ENCODE measurements around the gene KPNA4. TPM values are rescaled to one million over a fixed set of nuclear protein-coding genes. Genes with fewer than 3 reads are reported as not detected.

KPNA4 gene
- polyA plus RNA-seq, 1 experiment: 28.4 TPM

DNA sequence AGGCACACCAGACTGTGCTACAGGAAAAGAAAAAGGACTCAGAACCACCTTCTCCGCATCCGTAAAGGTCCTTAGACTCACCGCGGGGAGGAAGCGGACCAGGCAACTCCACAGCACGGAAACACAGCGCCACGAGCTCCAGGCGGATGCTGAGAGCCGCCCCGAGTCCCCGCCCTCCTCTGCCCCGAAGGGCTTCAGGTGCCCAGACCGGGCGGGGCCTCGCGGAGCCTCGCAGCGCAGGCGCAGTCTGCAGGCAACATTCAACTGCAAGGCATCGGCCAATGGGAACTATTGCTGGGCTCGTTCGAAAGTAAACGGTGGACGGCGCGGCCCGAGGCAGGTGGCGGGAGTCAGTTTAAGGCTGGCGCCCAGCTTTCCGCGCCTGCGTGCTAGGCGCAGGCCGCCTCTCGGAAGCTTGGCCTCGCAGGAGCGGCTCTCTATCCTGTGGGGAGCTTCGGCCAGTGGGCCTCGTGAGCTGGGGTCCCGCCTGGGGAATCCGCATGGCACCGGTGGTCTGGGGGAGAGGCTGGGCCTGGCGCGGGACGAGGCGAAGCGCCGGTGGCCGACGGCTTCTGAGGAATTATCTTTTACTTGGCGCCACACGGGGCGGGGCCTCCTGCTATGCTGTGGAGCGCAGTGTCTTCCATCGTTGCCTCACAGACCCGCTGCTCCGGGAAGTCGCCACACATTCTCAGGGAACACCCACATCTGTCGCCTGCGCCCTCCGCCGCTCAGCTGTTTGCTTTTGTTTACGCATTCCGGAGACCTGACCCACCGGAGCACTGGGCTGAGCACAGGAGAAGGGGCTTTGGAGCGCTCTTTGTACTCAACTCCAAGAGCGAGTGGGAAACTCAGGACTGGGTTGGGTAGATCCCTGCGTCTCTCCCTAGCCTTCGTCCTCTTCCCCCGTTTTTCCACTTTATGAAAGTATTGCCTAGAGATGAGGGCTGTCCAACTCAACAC lies 115.5 kb downstream of the KPNA4 start, which contains the start of gene TRIM59:
Gene TRIM59 (minus strand): TSS at position 151 of the 963 bp plus-strand sequence. CDS start 10,603 bp downstream, outside the sequence.
- Histone ChIP-seq H3K27ac (ENCODE audit: low read depth, low read length) (peak within 1 kb of the TSS; percentile 93), H3K27me3 (ENCODE audit: control insufficient read depth, insufficient read depth, low read length) (no peaks in the 10 kb centered on the region), H3K4me3 (ENCODE audit: low read depth, low read length) (peak within 1 kb of the TSS; percentile 87), H3K9me3 (ENCODE audit: control insufficient read depth, insufficient read depth, low read length) (peaks cover 8% of the 10 kb centered on the region)
- DNase-seq (ENCODE audit: low read depth, low spot score): peak; percentile 96
- TF ChIP-seq, protein P1, sequence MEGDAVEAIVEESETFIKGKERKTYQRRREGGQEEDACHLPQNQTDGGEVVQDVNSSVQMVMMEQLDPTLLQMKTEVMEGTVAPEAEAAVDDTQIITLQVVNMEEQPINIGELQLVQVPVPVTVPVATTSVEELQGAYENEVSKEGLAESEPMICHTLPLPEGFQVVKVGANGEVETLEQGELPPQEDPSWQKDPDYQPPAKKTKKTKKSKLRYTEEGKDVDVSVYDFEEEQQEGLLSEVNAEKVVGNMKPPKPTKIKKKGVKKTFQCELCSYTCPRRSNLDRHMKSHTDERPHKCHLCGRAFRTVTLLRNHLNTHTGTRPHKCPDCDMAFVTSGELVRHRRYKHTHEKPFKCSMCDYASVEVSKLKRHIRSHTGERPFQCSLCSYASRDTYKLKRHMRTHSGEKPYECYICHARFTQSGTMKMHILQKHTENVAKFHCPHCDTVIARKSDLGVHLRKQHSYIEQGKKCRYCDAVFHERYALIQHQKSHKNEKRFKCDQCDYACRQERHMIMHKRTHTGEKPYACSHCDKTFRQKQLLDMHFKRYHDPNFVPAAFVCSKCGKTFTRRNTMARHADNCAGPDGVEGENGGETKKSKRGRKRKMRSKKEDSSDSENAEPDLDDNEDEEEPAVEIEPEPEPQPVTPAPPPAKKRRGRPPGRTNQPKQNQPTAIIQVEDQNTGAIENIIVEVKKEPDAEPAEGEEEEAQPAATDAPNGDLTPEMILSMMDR (IDR thresholded peaks at IDR 0.05; ENCODE audit: low read depth, low read length): 0 out of 2 replicates have a peak, but pooled peaks have one; percentile 8
- ChIA-PET POLR2A (interaction anchor here (0.5 to 2.9 kb wide), 13 partner anchors 11 to 418 kb away, joined by 3 to 14 read pairs (median 5); partner anchors contain the start of genes IFT80, KPNA4 and SMC4), CTCF (interaction anchor here (0.6 to 2.9 kb wide), 5 partner anchors 36 to 1989 kb away, joined by 3 to 21 read pairs (median 4); no protein-coding TSS in a partner anchor)

DNA sequence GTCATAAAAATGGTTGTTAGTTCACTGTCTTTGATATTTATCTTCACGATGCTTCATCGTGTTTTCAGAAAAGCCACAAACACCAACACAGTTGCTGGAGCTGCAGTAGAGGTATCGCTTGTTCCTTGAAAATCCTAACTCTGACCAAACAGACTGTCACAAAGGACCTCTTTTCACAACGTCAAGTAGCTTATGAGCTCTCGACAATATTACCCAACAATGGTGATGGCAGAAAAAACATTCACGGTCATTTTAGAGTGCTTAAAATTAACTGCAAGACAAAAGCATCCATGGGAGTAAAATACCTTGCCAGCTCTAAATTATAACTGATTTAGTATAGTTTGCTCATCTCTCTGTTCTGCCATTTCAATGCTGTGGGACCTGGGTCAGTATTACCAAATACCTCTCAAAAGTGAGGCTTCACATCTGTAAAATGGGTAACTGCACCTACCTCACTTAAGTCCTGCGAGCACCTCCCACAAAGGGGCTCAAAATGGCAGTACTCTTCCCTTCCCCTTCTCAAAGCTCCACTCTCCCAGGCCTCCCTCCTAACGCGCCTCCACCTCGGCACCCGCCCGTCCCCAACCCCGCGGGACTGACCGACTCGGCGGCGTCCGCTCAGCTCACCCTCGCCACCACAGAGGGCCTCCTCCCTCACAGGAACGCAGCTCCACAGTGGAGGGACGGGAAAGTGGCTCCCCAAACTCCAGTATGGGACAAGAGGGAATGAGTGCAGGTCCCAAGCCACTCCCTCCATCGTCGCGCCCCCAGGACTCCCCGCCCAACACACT lies 116.3 kb downstream of the KPNA4 start:
- Histone ChIP-seq H3K27me3 (ENCODE audit: control insufficient read depth, insufficient read depth, low read length) (no peaks in the 10 kb centered on the region), H3K9me3 (ENCODE audit: control insufficient read depth, insufficient read depth, low read length) (peaks cover 8% of the 10 kb centered on the region), H3K27ac (ENCODE audit: low read depth, low read length) (peak overlapping the region; percentile 93), H3K4me3 (ENCODE audit: low read depth, low read length) (peak overlapping the region; percentile 87)
- TF ChIP-seq, protein P1 (IDR thresholded peaks at IDR 0.05; ENCODE audit: low read depth, low read length): no peak
- POLR2A ChIA-PET: interaction anchor here (0.6 to 2.9 kb wide), 10 partner anchors 10 to 117 kb away, joined by 3 to 14 read pairs (median 5); partner anchors contain the start of genes IFT80, KPNA4 and SMC4
- CTCF ChIA-PET: interaction anchor here (0.9 to 2.9 kb wide), 3 partner anchors 37 to 416 kb away, joined by 4 to 21 read pairs (median 6); no protein-coding TSS in a partner anchor
- DNase-seq (ENCODE audit: low read depth, low spot score): no peak

DNA sequence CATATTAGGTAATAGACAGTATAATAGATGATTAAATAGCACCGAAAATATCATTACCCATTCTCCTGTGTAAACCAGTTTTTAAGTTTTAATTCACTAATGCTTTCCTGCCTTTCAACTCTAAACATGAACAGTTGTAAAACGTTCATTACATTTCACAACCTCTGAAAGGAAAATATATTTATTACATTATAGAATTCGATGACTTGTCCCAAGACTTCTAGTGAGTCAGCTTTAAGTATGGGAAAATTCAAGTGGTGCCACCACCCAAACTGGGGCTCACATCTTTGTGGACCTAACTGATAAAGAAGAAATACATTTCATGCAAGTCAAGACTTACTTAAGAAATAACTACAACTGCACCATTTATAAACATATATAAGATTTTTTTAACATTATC lies 117.8 kb downstream of the KPNA4 start:
- H3K4me3 ChIP-seq (ENCODE audit: low read depth, low read length): peak overlapping the region; percentile 87
- DNase-seq (ENCODE audit: low read depth, low spot score): no peak
- TF ChIP-seq, protein P1 (IDR thresholded peaks at IDR 0.05; ENCODE audit: low read depth, low read length): no peak
- no peak overlapping the region for H3K27ac ChIP-seq (ENCODE audit: low read depth, low read length)
- ChIA-PET POLR2A (no interaction called here), CTCF (no interaction called here)
- peaks cover 8% of the 10 kb centered on the region for H3K9me3 ChIP-seq (ENCODE audit: control insufficient read depth, insufficient read depth, low read length)
- H3K27me3 ChIP-seq (ENCODE audit: control insufficient read depth, insufficient read depth, low read length): no peaks in the 10 kb centered on the region

DNA sequence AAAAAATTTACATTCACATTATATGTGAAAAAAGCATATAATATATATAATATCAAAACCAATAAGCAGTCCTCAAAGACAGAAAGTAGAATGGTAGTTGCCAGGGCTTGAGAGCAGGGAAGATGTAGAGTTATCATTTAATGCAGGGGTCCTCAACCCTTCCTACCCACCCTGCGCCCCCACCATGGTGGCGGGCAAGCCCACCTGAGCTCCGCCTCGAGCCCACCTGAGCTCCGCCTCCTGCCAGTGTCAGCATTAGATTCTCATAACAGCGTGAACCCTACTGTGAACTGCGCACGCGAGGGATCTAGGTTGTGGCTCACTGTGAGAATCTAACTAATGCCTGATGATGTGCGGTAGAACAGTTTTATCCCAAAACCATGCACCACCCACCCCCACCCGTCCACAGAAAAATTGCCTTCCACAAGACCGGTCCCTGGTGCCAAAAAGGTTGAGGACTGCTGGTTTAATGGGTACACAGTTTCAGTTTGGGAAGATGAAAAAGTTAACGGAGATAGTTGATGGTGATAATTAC lies 118.8 kb downstream of the KPNA4 start:
- Histone ChIP-seq H3K9me3 (ENCODE audit: control insufficient read depth, insufficient read depth, low read length) (peaks cover 6% of the 10 kb centered on the region), H3K27ac (ENCODE audit: low read depth, low read length) (no peak overlapping the region), H3K4me3 (ENCODE audit: low read depth, low read length) (peak overlapping the region; percentile 5; the same call in 1 of the 2 replicates), H3K27me3 (ENCODE audit: control insufficient read depth, insufficient read depth, low read length) (no peaks in the 10 kb centered on the region)
- TF ChIP-seq, protein P1 (IDR thresholded peaks at IDR 0.05; ENCODE audit: low read depth, low read length): no peak
- no peak for DNase-seq (ENCODE audit: low read depth, low spot score)
- ChIA-PET CTCF (no interaction called here), POLR2A (no interaction called here)

All from AG04450 (cell line).